Peyer's patch (tissue), 4 donors: ENCODE measurements around the gene CALCOCO1.

Experiments
- CTCF ChIP-seq, 6 experiments: fragments of 450-650 bp in 4 of 6; fragments of 200-600 bp in 2 of 6; sonication (generic) in 1 of 6; IDR thresholded peaks; one replicate each; pipeline ENCODE4 v1.5.1; 2017 to 2019; ENCODE audit warnings: antibody characterized with exemption in 6 of 6, mild to moderate bottlenecking in 3 of 6, moderate library complexity in 1 of 6
- POLR2A ChIP-seq, 2 donors: fragments of 450-650 bp; IDR thresholded peaks; one replicate each; pipeline ENCODE4 v1.5.1; 2017; ENCODE audit warnings: antibody characterized with exemption in 2 of 2, mild to moderate bottlenecking in 2 of 2, moderate library complexity in 2 of 2

GRCh38 chr12:53739214-53740129, 12.2 kb upstream of the CALCOCO1 start:
- TF ChIP-seq POLR2A (IDR thresholded peaks at IDR 0.05) (no peak), CTCF (IDR thresholded peaks at IDR 0.05) (no peak)
